ENCODE measurements around the gene PPFIA2.

GRCh38 chr12:81360916-81361315, 398.2 kb downstream of the PPFIA2 start:
- TF ChIP-seq TCF4 (CRISPR knock-in tag; IDR thresholded peaks at IDR 0.05; ENCODE audit: borderline replicate concordance): no peak
- TF ChIP-seq CREB5 (CRISPR knock-in tag; IDR thresholded peaks at IDR 0.05; ENCODE audit: low read depth): no peak
- TF ChIP-seq SNAI2 (CRISPR knock-in tag; IDR thresholded peaks at IDR 0.05): no peak
- TF ChIP-seq PPARA (CRISPR knock-in tag; IDR thresholded peaks at IDR 0.05; ENCODE audit: borderline replicate concordance): no peak
- no peak for TF ChIP-seq ZFP3 (CRISPR knock-in tag; IDR thresholded peaks at IDR 0.05)
